Spleen (tissue), 7 donors: Measurements from ENCODE around the gene ALG8.

ENCODE experiments used
- POLR2AphosphoS5 ChIP-seq, 3 donors: sonication (generic); formaldehyde crosslinking; IDR thresholded peaks; one replicate each; pipeline ENCODE4 v1.5.1; 2017; ENCODE audit warnings: antibody characterized with exemption in 3 of 3
- TF ChIP-seq, protein P1 (sequence below), 11 experiments: fragments of 200-600 bp in 7 of 11; fragments of 450-650 bp in 4 of 11; sonication (generic) in 4 of 11; IDR thresholded peaks in 8 of 11; conservative IDR thresholded peaks in 3 of 11; 1 replicate in 7 of 11; 2 replicates in 4 of 11; pipeline versions ENCODE4 v1.4.0 to v1.8.0; 2016 to 2021; ENCODE audit warnings: antibody characterized with exemption in 11 of 11, inconsistent platforms in 4 of 11, mild to moderate bottlenecking in 1 of 11
- donor health status: DM: no; HTN: no; CAD: no; lungs with moderate emphysema.
- donor health status: DM: no; HTN: no; CAD: no.
- donor health status: DM: no; HTN: no; CAD: no.

- TF ChIP-seq, protein P1, sequence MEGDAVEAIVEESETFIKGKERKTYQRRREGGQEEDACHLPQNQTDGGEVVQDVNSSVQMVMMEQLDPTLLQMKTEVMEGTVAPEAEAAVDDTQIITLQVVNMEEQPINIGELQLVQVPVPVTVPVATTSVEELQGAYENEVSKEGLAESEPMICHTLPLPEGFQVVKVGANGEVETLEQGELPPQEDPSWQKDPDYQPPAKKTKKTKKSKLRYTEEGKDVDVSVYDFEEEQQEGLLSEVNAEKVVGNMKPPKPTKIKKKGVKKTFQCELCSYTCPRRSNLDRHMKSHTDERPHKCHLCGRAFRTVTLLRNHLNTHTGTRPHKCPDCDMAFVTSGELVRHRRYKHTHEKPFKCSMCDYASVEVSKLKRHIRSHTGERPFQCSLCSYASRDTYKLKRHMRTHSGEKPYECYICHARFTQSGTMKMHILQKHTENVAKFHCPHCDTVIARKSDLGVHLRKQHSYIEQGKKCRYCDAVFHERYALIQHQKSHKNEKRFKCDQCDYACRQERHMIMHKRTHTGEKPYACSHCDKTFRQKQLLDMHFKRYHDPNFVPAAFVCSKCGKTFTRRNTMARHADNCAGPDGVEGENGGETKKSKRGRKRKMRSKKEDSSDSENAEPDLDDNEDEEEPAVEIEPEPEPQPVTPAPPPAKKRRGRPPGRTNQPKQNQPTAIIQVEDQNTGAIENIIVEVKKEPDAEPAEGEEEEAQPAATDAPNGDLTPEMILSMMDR (IDR thresholded peaks at IDR 0.05 in 8 of 11, conservative IDR thresholded peaks at IDR 0.05 in 3 of 11), result no peak
- TF ChIP-seq POLR2AphosphoS5 (IDR thresholded peaks at IDR 0.05), result no peak
Observed at GRCh38 chr11:78138291-78138690, 1.1 kb downstream of the ALG8 start.
